ENCODE measurements around the gene PDZRN4.
"Not testable (repeated sequence)": the region's sequence is repeated elsewhere in the genome, so short reads cannot be mapped to it uniquely, and the experiment has no call there.

Gene PDZRN4

DNA sequence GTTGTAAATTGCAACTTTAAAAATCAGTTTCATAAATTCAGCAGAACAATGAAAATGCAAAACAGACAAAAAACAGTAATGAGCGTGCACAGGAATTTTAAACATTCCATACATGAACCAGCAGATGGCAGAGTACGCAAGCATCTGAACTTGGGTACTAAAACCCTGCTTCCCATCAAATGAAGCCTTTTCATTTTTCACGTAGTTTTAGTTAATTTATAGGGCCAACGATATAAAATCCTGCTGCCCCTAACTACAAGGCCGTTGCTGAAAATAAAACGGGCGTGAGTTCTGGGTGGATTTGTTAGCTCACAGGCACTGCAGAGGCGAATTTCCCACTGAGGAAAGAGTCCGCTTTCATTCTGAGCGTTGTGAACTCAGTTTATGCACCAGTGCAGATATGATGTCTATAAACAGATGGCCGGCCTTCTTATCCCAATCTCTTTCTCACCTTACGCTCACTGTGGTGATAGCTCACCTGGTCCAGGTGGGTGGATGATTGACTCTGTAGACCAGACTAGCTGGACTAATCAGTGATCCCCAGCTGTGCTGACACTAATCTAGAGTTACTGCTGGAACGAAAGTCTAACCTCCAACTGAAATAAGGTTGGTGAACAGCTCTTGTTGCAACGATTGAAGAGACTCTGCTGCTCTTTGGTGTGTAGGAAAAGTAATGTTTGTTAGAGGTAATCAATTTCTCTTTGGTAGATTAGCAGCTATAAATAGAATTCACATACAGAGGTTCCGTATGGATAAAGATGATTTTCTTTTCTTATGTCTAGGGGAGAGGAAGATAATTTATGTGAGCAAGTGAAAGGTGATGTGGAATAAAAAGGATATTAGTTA lies 89.2 kb downstream of the PDZRN4 start:
- Histone ChIP-seq H3K4me3 (ENCODE audit: low read length) (peak overlapping the region; percentile 69), H3K4me2 (ENCODE audit: low read length) (peak overlapping the region; percentile 71), H3K9ac (ENCODE audit: low read length) (peak overlapping the region; percentile 16; the same call in 1 of the 2 replicates), H3K4me1 (ENCODE audit: low read length) (peaks cover 9% of the 10 kb centered on the region; the same call in 1 of the 2 replicates), H2AFZ (ENCODE audit: low read depth, low read length) (peak overlapping the region; percentile 65), H3K79me2 (ENCODE audit: low read length) (no peaks in the 10 kb centered on the region), H3K36me3 (replicated peaks; ENCODE audit: low read depth, low read length) (no peaks in the 10 kb centered on the region), H4K20me1 (ENCODE audit: insufficient read depth, low read length) (no peaks in the 10 kb centered on the region), H3K27ac (ENCODE audit: low read length) (no peak overlapping the region), H3K9me3 (ENCODE audit: insufficient read depth, low read length) (no peaks in the 10 kb centered on the region), H3K27me3 (ENCODE audit: low read depth, low read length) (no peaks in the 10 kb centered on the region)
- TF ChIP-seq CTCF (IDR thresholded peaks at IDR 0.05; ENCODE audit: low read depth, low read length) (peak; percentile 79), EZH2phosphoT487 (IDR thresholded peaks at IDR 0.05; ENCODE audit: low read depth) (no peak)

DNA sequence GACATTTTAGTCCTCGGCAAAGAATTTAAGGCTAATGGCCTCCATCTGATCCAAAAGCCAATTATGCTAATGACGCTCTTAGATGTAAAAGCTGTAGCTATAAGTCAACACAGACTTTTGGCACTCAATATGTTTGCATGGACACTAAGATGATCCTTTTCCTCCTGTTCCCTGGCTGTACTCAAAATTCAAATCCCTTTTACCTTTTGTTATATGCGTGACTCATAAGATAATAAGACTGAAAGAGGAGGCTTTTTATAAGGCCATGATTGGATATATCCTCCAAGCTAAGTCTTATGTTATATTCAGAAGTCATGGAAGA lies 89.8 kb downstream of the PDZRN4 start:
- H3K27me3 ChIP-seq (ENCODE audit: low read depth, low read length): no peaks in the 10 kb centered on the region
- H3K9ac ChIP-seq (ENCODE audit: low read length): no peak overlapping the region
- H3K9me3 ChIP-seq (ENCODE audit: insufficient read depth, low read length): no peaks in the 10 kb centered on the region
- no peaks in the 10 kb centered on the region for H3K79me2 ChIP-seq (ENCODE audit: low read length)
- H4K20me1 ChIP-seq (ENCODE audit: insufficient read depth, low read length): no peaks in the 10 kb centered on the region
- H3K4me2 ChIP-seq (ENCODE audit: low read length): no peak overlapping the region
- H3K27ac ChIP-seq (ENCODE audit: low read length): no peak overlapping the region
- H3K4me3 ChIP-seq (ENCODE audit: low read length): no peak overlapping the region
- peaks cover 9% of the 10 kb centered on the region; the same call in 1 of the 2 replicates for H3K4me1 ChIP-seq (ENCODE audit: low read length)
- no peak overlapping the region for H2AFZ ChIP-seq (ENCODE audit: low read depth, low read length)
- no peaks in the 10 kb centered on the region for H3K36me3 ChIP-seq (replicated peaks; ENCODE audit: low read depth, low read length)
- TF ChIP-seq EZH2phosphoT487 (IDR thresholded peaks at IDR 0.05; ENCODE audit: low read depth) (no peak), CTCF (IDR thresholded peaks at IDR 0.05; ENCODE audit: low read depth, low read length) (no peak)

DNA sequence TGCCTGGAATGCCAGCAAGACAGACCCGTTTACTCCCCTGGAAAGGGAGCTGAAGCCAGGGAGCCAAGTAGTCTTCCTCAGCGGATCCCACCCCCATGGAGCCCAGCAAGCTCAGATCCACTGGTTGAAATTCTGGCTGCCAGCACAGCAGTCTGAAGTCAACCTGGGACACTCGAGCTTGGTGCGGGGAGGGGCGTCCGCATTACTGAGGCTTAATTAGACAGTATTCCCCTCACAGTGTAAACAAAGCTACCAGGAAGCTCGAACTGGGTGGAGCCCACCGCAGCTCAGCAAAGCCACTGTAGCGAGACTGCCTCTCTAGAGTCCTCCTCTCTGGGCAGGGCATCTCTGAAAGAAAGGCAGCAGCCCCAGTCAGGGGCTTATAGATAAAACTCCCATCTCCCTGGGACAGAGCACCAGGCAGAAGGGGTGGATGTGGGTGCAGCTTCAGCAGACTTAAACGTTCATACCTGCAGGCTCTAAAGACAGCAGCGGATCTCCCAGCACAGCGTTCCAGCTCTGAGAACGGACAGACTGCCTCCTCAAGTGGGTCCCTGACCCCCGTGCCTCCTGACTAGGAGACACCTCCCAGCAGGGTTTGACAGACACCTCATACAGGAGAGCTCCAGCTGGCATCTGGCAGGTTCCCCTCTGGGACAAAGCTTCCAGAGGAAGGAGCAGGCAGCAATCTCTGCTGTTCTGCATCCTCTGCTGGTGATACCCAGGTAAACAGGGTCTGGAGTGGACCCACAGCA lies 92.4 kb downstream of the PDZRN4 start:
- not testable (repeated sequence) for H2AFZ ChIP-seq (ENCODE audit: low read depth, low read length); H3K4me2 ChIP-seq (ENCODE audit: low read length); H3K9ac ChIP-seq (ENCODE audit: low read length); H3K9me3 ChIP-seq (ENCODE audit: insufficient read depth, low read length); H3K79me2 ChIP-seq (ENCODE audit: low read length); H4K20me1 ChIP-seq (ENCODE audit: insufficient read depth, low read length); H3K4me3 ChIP-seq (ENCODE audit: low read length); H3K27me3 ChIP-seq (ENCODE audit: low read depth, low read length); H3K36me3 ChIP-seq (replicated peaks; ENCODE audit: low read depth, low read length); H3K4me1 ChIP-seq (ENCODE audit: low read length); H3K27ac ChIP-seq (ENCODE audit: low read length)

DNA sequence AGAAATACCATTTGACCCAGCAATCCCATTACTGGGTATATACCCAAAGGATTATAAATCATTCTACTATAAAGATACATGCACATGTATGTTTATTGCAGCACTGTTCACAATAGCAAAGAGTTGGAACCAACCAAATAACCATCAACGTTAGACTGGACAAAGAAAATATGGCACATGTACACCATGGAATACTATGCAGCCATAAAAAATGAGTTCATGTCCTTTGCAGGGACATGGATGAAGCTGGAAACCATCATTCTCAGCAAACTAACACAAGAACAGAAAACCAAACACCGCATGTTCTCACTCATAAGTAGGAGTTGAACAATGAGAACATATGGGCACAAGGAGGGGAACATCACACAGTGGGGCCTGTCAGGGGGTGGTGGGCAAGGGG lies 97.3 kb downstream of the PDZRN4 start:
- H3K27ac ChIP-seq (ENCODE audit: low read length); H3K4me3 ChIP-seq (ENCODE audit: low read length); H4K20me1 ChIP-seq (ENCODE audit: insufficient read depth, low read length); H3K4me2 ChIP-seq (ENCODE audit: low read length); H3K4me1 ChIP-seq (ENCODE audit: low read length); H3K79me2 ChIP-seq (ENCODE audit: low read length); H3K9ac ChIP-seq (ENCODE audit: low read length); H2AFZ ChIP-seq (ENCODE audit: low read depth, low read length); H3K9me3 ChIP-seq (ENCODE audit: insufficient read depth, low read length); H3K27me3 ChIP-seq (ENCODE audit: low read depth, low read length); H3K36me3 ChIP-seq (replicated peaks; ENCODE audit: low read depth, low read length): not testable (repeated sequence)

- no peak overlapping the region for H3K4me2 ChIP-seq (ENCODE audit: low read length)
- no peak overlapping the region for H3K4me3 ChIP-seq (ENCODE audit: low read length)
- H3K27ac ChIP-seq (ENCODE audit: low read length): no peak overlapping the region
- no peaks in the 10 kb centered on the region for H3K79me2 ChIP-seq (ENCODE audit: low read length)
- H3K9me3 ChIP-seq (ENCODE audit: insufficient read depth, low read length): no peaks in the 10 kb centered on the region
- no peak for TF ChIP-seq CTCF (IDR thresholded peaks at IDR 0.05; ENCODE audit: low read depth, low read length)
- H3K9ac ChIP-seq (ENCODE audit: low read length): no peak overlapping the region
- H3K36me3 ChIP-seq (replicated peaks; ENCODE audit: low read depth, low read length): no peaks in the 10 kb centered on the region
- no peaks in the 10 kb centered on the region for H4K20me1 ChIP-seq (ENCODE audit: insufficient read depth, low read length)
- no peaks in the 10 kb centered on the region for H3K27me3 ChIP-seq (ENCODE audit: low read depth, low read length)
- no peak overlapping the region for H2AFZ ChIP-seq (ENCODE audit: low read depth, low read length)
- no peaks in the 10 kb centered on the region for H3K4me1 ChIP-seq (ENCODE audit: low read length)
These were observed 98.3 kb downstream of the PDZRN4 start for GRCh38 chr12:41286426-41286825.

Measured in OCI-LY3 (cell line).